Gastrocnemius medialis (tissue), 4 donors: ENCODE measurements around the gene GPBAR1. TPM values are rescaled to one million over a fixed set of nuclear protein-coding genes. Genes with fewer than 3 reads are reported as not detected.
A peak's percentile ranks its signal among the peaks of the same experiment; 100 is the strongest.

Source experiments
- ATAC-seq, 2 donors: fragments of 150-250 bp; one replicate each; pipeline ENCODE4 v1.9.1; 2016
- DNase-seq, 2 donors: peaks; one replicate each; pipeline ENCODE4 v3.0.0-alpha.2; 2019
- H3K27ac ChIP-seq, 4 donors: fragments of 200-600 bp; sonication (generic); 1 replicate in 1 of 4; 2 replicates in 3 of 4; pipeline ENCODE4 v1.5.1; 2016 to 2018; ENCODE audit warnings: mild to moderate bottlenecking in 2 of 4, moderate library complexity in 1 of 4
- H3K27me3 ChIP-seq, 3 donors: fragments of 200-600 bp; sonication (generic) in 2 of 3; 1 replicate in 1 of 3; 2 replicates in 2 of 3; pipeline versions ENCODE4 v1.5.1 to v1.6.0; 2016 to 2019; ENCODE audit warnings: mild to moderate bottlenecking in 1 of 3, moderate library complexity in 1 of 3
- H3K36me3 ChIP-seq, 2 donors: fragments of 200-600 bp; sonication (generic) in 1 of 2; one replicate each; pipeline ENCODE4 v1.5.1; 2017 to 2018
- H3K4me1 ChIP-seq, 2 donors: fragments of 200-600 bp; sonication (generic) in 1 of 2; one replicate each; pipeline ENCODE4 v1.5.1; 2016 to 2017; ENCODE audit warnings: mild to moderate bottlenecking in 2 of 2
- H3K4me3 ChIP-seq, 4 donors: fragments of 200-600 bp; sonication (generic) in 3 of 4; 1 replicate in 1 of 4; 2 replicates in 3 of 4; pipeline ENCODE4 v1.5.1; 2016 to 2019; ENCODE audit warnings: mild to moderate bottlenecking in 2 of 4
- H3K9me3 ChIP-seq, 3 donors: fragments of 200-600 bp; sonication (generic) in 2 of 3; 1 replicate in 1 of 3; 2 replicates in 2 of 3; pipeline ENCODE4 v1.5.1; 2016 to 2019
- POLR2A ChIP-seq, 2 donors: fragments of 450-650 bp; IDR thresholded peaks; one replicate each; pipeline ENCODE4 v1.6.1; 2017; ENCODE audit warnings: antibody characterized with exemption in 2 of 2, mild to moderate bottlenecking in 2 of 2, moderate library complexity in 2 of 2
- in situ Hi-C, 4 donors: fragments of 200-750 bp; cut with MboI; loops; one replicate each; pipeline versions ENCODE4 v1.15.0 to v1.8.0; 2017; ENCODE audit warnings: low sequenced_read_pairs in 4 of 4
- intact Hi-C: fragments of 100-400 bp; cut with DNase I; formaldehyde crosslinking; loops from one replicate; pipeline ENCODE4 v1.15.1; 2023; ENCODE audit warnings: low total_unique reads
- total RNA-seq, 4 donors: library from RNA; depleted of rRNA; stranded (reverse); fragments of >200 nt; gene quantifications; one replicate each; pipeline versions ENCODE4 v1.1.0 to v1.2.3, GENCODE V29; 2016
- TF ChIP-seq, protein P1 (sequence below), 5 experiments: fragments of 450-650 bp in 3 of 5; fragments of 200-600 bp in 2 of 5; sonication (generic) in 2 of 5; IDR thresholded peaks in 4 of 5; conservative IDR thresholded peaks in 1 of 5; 1 replicate in 4 of 5; 2 replicates in 1 of 5; pipeline ENCODE4 v1.5.1; 2016 to 2019; ENCODE audit warnings: antibody characterized with exemption in 5 of 5, mild to moderate bottlenecking in 3 of 5, moderate library complexity in 3 of 5

The GPBAR1 gene
- total RNA-seq, 4 donors from 2014 or later: 0.93 TPM; not detected in 3

DNA sequence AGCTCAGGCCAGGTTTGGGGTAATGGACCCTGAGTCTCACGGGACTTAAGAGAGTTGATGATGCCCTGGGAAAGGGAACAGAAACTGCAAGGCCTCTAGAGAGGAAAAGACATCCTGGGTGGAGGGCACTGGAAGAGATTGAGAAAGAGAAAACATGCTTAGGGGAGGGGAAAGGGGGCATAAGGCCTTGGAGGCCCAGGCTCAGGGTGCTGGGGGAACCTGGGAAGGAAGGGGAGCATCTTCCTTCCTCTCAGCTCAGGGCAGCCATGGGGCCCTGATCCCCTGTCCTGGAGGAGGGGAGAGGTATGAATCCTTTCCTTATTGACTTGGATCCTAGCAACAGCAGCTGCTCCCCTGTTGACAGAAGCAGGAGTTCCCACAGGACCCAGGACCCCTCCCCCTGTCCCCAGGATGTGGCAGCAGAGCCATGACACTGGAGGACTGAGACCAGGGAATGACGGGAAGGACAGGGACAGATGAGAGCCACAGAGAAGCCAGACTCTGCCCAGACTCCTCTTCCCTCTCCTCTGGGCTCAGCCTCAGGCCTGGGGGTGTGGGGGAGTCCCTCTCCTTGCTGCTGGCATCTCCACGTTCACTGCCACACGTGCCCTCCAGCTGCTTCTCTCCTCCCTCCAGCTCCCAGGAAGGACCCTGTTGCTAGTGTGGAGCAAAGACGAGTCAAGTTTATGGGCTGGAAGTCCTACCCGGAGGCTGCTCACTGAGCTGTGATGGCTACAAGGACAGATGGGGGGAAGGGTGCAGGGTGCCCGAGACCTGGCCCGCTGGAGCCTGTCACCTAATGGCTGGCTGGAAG, 815 bp downstream of the GPBAR1 start:
- Histone ChIP-seq H3K4me1 (peaks cover 24 to 25% of the 10 kb centered on the region in 2 donors), H3K4me3 (no peak overlapping the region), H3K36me3 (peaks cover 0 to 36% of the 10 kb centered on the region in 2 donors), H3K27ac (peak overlapping the region in 3 of 4 donors; percentile 75 to 83 (median 76)), H3K27me3 (no peaks in the 10 kb centered on the region), H3K9me3 (no peaks in the 10 kb centered on the region)
- TF ChIP-seq, protein P1, sequence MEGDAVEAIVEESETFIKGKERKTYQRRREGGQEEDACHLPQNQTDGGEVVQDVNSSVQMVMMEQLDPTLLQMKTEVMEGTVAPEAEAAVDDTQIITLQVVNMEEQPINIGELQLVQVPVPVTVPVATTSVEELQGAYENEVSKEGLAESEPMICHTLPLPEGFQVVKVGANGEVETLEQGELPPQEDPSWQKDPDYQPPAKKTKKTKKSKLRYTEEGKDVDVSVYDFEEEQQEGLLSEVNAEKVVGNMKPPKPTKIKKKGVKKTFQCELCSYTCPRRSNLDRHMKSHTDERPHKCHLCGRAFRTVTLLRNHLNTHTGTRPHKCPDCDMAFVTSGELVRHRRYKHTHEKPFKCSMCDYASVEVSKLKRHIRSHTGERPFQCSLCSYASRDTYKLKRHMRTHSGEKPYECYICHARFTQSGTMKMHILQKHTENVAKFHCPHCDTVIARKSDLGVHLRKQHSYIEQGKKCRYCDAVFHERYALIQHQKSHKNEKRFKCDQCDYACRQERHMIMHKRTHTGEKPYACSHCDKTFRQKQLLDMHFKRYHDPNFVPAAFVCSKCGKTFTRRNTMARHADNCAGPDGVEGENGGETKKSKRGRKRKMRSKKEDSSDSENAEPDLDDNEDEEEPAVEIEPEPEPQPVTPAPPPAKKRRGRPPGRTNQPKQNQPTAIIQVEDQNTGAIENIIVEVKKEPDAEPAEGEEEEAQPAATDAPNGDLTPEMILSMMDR (IDR thresholded peaks at IDR 0.05 in 4 of 5, conservative IDR thresholded peaks at IDR 0.05 in 1 of 5): no peak
- TF ChIP-seq POLR2A (IDR thresholded peaks at IDR 0.05): no peak
- in situ Hi-C loops (loop anchor here in 1 of 4 donors (10.0 kb wide), 1 partner anchor 77 kb away; no protein-coding TSS in a partner anchor), intact Hi-C loops (no loop called here)
- ATAC-seq: no peak
- DNase-seq: peak in 1 of 2 donors; percentile 10

DNA sequence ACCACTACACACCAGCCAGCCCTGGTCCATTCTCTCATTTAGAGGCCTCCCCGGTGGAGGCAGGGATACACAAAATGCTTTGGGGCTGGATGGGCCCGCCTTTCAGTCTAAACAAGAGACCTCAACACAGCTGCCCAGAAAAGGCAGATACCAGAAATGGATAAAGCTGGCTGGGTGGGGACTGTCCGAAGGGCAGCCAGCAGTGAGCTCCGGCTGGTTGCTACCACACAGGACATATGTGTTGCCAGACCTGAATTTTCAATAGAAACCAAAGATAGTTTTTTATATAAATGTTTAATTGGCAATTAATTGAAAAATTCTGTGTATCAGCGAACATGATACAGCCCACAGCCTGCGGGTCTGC, 1.4 kb downstream of the GPBAR1 start:
- intact Hi-C loops (no loop called here), in situ Hi-C loops (loop anchor here in 1 of 4 donors (10.0 kb wide), 1 partner anchor 77 kb away; no protein-coding TSS in a partner anchor)
- DNase-seq (no peak), ATAC-seq (no peak)
- no peaks in the 10 kb centered on the region for H3K27me3 ChIP-seq
- no peak overlapping the region for H3K4me3 ChIP-seq
- H3K36me3 ChIP-seq: peaks cover 0 to 41% of the 10 kb centered on the region in 2 donors
- TF ChIP-seq, protein P1 (IDR thresholded peaks at IDR 0.05 in 4 of 5, conservative IDR thresholded peaks at IDR 0.05 in 1 of 5): no peak
- H3K4me1 ChIP-seq: peaks cover 22 to 26% of the 10 kb centered on the region in 2 donors
- no peak overlapping the region for H3K27ac ChIP-seq
- no peaks in the 10 kb centered on the region for H3K9me3 ChIP-seq

DNA sequence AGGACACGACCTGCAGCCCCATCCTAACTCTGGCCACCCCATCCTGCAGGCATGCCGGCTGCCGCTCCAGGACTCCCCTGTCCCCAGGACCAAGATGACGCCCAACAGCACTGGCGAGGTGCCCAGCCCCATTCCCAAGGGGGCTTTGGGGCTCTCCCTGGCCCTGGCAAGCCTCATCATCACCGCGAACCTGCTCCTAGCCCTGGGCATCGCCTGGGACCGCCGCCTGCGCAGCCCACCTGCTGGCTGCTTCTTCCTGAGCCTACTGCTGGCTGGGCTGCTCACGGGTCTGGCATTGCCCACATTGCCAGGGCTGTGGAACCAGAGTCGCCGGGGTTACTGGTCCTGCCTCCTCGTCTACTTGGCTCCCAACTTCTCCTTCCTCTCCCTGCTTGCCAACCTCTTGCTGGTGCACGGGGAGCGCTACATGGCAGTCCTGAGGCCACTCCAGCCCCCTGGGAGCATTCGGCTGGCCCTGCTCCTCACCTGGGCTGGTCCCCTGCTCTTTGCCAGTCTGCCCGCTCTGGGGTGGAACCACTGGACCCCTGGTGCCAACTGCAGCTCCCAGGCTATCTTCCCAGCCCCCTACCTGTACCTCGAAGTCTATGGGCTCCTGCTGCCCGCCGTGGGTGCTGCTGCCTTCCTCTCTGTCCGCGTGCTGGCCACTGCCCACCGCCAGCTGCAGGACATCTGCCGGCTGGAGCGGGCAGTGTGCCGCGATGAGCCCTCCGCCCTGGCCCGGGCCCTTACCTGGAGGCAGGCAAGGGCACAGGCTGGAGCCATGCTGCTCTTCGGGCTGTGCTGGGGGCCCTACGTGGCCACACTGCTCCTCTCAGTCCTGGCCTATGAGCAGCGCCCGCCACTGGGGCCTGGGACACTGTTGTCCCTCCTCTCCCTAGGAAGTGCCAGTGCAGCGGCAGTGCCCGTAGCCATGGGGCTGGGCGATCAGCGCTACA, 2.1 kb downstream of the GPBAR1 start:
- intact Hi-C loops: no loop called here
- Histone ChIP-seq H3K36me3 (peaks cover 0 to 47% of the 10 kb centered on the region in 2 donors), H3K4me1 (peaks cover 18 to 29% of the 10 kb centered on the region in 2 donors)

More for the DNA sequence above, 2.1 kb downstream of the GPBAR1 start:
- no peak for TF ChIP-seq POLR2A (IDR thresholded peaks at IDR 0.05)
- TF ChIP-seq, protein P1 (IDR thresholded peaks at IDR 0.05 in 4 of 5, conservative IDR thresholded peaks at IDR 0.05 in 1 of 5): no peak
- no peaks in the 10 kb centered on the region for H3K9me3 ChIP-seq
- H3K4me3 ChIP-seq: no peak overlapping the region
- no peaks in the 10 kb centered on the region for H3K27me3 ChIP-seq
- DNase-seq (peak in 1 of 2 donors; percentile 19), ATAC-seq (no peak)
- no peak overlapping the region for H3K27ac ChIP-seq
- in situ Hi-C loops: loop anchor here in 1 of 4 donors (10.0 kb wide), 1 partner anchor 78 kb away; no protein-coding TSS in a partner anchor
